ENCODE data around the gene NOS2. TPM values are rescaled to one million over a fixed set of nuclear protein-coding genes. Genes with fewer than 3 reads are reported as not detected.
A peak's percentile ranks its signal among the peaks of the same experiment; 100 is the strongest.

Gene NOS2
- total and polyA plus RNA-seq, 8 donors = 0.03 to 0.43 (median 0.08) TPM; not detected in 1

DNA sequence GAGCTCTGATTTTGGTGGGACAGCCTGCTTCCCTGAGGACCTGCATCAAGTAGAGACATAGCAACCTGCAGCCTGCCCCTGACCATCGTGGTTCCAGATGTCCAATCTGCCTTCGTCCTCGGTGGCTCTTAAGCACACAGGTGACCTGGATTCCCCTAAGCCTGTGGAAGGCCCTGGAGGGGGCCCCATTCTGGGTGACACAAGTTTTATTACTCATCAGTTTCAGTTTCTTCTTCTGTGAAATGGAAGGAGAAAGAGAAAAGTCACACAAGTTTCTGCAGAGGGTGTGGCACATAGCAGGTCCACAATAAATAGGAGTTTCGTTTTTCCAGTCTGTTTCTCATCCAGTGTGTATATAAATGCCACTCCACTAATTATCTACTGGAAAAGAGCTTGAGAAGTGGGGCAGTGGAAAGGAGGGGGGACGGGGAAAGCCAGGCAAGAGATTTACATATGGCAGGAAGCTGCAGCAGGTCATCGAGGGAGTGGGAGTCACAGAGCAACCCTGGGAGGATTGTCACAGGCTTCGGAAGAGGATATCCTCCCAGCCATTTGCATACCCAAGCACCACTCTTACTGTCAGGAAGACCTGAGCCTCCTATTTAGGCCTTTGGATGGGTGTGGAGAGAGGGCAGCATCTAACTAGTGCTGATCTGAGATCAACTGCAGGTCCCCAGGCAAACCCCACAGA, 10.0 kb upstream of the NOS2 start:
- ATAC-seq = no peak
- Histone ChIP-seq H3K27ac (no peak overlapping the region), H3K27me3 (no peaks in the 10 kb centered on the region), H3K4me1 (peaks cover 0 to 6% (median 0%) of the 10 kb centered on the region in 3 donors), H3K36me3 (no peaks in the 10 kb centered on the region), H3K4me3 (no peak overlapping the region), H3K9me3 (no peaks in the 10 kb centered on the region)
- intact Hi-C loops (cut with DNase I) = no loop called here
- WGBS, 2 donors = 67 to 73% methylated on average over 7 of the region's 7 CpGs
- TF ChIP-seq, protein P1, sequence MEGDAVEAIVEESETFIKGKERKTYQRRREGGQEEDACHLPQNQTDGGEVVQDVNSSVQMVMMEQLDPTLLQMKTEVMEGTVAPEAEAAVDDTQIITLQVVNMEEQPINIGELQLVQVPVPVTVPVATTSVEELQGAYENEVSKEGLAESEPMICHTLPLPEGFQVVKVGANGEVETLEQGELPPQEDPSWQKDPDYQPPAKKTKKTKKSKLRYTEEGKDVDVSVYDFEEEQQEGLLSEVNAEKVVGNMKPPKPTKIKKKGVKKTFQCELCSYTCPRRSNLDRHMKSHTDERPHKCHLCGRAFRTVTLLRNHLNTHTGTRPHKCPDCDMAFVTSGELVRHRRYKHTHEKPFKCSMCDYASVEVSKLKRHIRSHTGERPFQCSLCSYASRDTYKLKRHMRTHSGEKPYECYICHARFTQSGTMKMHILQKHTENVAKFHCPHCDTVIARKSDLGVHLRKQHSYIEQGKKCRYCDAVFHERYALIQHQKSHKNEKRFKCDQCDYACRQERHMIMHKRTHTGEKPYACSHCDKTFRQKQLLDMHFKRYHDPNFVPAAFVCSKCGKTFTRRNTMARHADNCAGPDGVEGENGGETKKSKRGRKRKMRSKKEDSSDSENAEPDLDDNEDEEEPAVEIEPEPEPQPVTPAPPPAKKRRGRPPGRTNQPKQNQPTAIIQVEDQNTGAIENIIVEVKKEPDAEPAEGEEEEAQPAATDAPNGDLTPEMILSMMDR (IDR thresholded peaks at IDR 0.05) = no peak
- DNase-seq = no peak
- no peak for FAIRE-seq

DNA sequence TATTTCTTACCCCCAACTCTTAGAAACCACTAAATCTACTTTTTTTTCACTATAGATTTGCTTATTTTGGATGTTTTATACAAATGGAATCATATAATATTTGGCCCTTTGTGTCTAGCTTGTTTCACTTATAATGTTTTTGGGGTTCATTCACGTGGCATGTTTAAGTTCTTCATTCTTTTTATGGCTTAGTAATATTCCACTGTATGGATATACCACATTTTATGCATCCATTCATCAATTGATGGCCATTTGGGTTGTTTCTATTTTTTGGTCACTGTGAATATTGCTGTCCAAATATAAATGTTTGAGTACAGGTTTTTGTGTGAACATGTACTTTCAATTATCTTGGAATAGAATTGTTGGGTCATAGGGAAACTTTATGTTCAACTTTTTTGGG, 9.2 kb upstream of the NOS2 start:
- DNase-seq = no peak
- H3K27ac ChIP-seq = no peak overlapping the region
- no peaks in the 10 kb centered on the region for H3K27me3 ChIP-seq
- TF ChIP-seq, protein P1 (IDR thresholded peaks at IDR 0.05) = no peak
- ATAC-seq = no peak
- 94 to 100% methylated on average over 1 of the region's 1 CpG for WGBS, 2 donors
- FAIRE-seq = no peak
- no peak overlapping the region for H3K4me3 ChIP-seq
- intact Hi-C loops (cut with DNase I) = loop anchor here in 2 of 3 donors (10.0 kb wide), 2 partner anchors 65 to 445 kb away; no protein-coding TSS in a partner anchor
- no peaks in the 10 kb centered on the region for H3K9me3 ChIP-seq
- H3K4me1 ChIP-seq = peaks cover 0 to 6% (median 0%) of the 10 kb centered on the region in 3 donors
- no peaks in the 10 kb centered on the region for H3K36me3 ChIP-seq

DNA sequence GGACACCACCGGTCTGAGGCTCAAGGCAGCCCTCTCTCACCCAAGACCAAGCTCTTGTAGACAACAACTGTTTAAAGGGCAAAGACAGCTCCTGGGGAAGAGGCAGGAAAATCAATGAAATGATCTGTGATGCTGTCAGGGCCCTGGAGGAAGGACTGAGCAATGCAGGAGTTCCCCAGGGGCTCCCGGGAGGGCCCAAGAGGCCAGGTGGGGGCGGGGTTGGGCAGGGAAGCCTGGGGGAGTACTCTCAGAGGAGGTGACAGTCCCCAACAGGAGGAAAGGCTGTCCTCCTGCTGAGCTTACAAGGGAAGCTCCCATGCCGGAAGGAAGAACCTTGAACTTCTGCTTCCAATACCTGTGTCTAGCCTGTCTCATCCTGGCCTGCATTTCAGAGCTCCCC, 8.3 kb upstream of the NOS2 start:
- H3K36me3 ChIP-seq = no peaks in the 10 kb centered on the region
- peak overlapping the region in 1 of 4 donors; percentile 35 for H3K27ac ChIP-seq
- intact Hi-C loops (cut with DNase I) = loop anchor here in 2 of 3 donors (10.0 kb wide), 2 partner anchors 66 to 446 kb away; no protein-coding TSS in a partner anchor
- peaks cover 0 to 6% (median 0%) of the 10 kb centered on the region in 3 donors for H3K4me1 ChIP-seq
- peak overlapping the region in 1 of 4 donors; percentile 13 for H3K4me3 ChIP-seq
- FAIRE-seq (no peak), DNase-seq (no peak), ATAC-seq (no peak)
- H3K9me3 ChIP-seq = no peaks in the 10 kb centered on the region
- H3K27me3 ChIP-seq = no peaks in the 10 kb centered on the region
- WGBS, 2 donors = 69 to 71% methylated on average over 4 of the region's 4 CpGs
- TF ChIP-seq, protein P1 (IDR thresholded peaks at IDR 0.05) = no peak

DNA sequence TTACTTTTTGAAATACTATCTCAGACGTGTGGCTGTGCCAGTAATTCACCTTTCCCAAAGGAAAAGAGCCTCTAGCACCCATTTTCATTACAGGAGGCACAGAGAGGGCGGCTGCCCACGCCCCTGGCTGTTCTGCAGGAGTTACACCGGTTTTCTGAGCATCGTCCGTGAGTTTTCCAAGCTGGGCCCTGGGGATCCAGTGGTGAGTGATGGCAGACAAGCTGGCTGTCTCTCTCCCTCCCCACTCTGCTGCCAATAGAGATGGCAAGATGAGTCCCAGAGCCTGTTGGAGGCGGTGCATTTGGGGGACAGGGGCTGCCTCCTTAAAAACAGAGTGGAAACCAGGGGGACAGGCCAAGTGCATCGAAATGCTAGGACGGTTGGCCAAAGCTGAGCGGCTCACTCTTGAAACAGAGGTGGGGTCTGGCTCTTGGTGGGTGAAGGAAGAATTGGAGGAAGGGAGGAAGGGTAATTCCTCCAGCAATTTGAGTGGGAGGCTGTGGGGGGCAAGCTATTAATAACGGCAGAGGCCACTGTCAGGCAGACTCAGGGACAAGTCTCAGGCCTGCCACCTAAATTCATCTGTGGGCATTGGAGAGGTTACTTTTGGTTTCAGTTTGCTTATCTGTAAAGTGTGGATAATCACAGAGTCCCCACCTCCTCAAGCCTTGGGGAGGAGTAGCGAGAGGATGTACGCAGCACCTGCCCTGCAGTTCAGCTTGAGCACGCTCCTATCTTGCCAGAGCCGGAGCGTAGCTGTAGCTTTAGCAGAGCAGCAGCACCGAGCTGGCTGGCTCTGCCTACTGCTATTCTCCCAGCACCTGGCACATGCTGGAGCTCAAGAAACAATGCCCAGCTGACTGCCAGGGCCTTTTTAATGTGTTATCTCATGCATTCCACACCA, 7.5 kb upstream of the NOS2 start:
- ATAC-seq = peak in 3 of 4 donors; percentile 37 to 57 (median 57)
- 55 to 60% methylated on average over 17 of the region's 17 CpGs for WGBS, 2 donors
- no peaks in the 10 kb centered on the region for H3K9me3 ChIP-seq
- DNase-seq = peak in 2 of 6 donors; percentile 9 to 35
- peaks cover 0 to 6% (median 0%) of the 10 kb centered on the region in 3 donors for H3K4me1 ChIP-seq
- H3K36me3 ChIP-seq = no peaks in the 10 kb centered on the region
- peak overlapping the region in 1 of 4 donors; percentile 35 for H3K27ac ChIP-seq
- TF ChIP-seq, protein P1 (IDR thresholded peaks at IDR 0.05) = no peak
- no peaks in the 10 kb centered on the region for H3K27me3 ChIP-seq
- FAIRE-seq = no peak
- H3K4me3 ChIP-seq = peak overlapping the region in 1 of 4 donors; percentile 13
- intact Hi-C loops (cut with DNase I) = loop anchor here in 2 of 3 donors (10.0 kb wide), 2 partner anchors 67 to 447 kb away; no protein-coding TSS in a partner anchor
